Measurements from ENCODE around the gene TMEM14C.
A peak's percentile ranks its signal among the peaks of the same experiment; 100 is the strongest.
"Not testable (repeated sequence)": the region's sequence is repeated elsewhere in the genome, so short reads cannot be mapped to it uniquely, and the experiment has no call there.

The TMEM14C gene

GRCh38 chr6:10719296-10719963, 3.4 kb upstream of the TMEM14C start:
- Histone ChIP-seq H3K9ac (ENCODE audit: low read length) (peak overlapping the region; percentile 76; the same call in 1 of the 2 replicates), H3K27me3 (ENCODE audit: insufficient read depth, low read length) (no peaks in the 10 kb centered on the region), H3K4me3 (ENCODE audit: low read depth, low read length, poor library complexity, severe bottlenecking) (peak overlapping the region; percentile 59), H3K79me2 (ENCODE audit: insufficient read depth, low read length) (no peaks in the 10 kb centered on the region), H3K27ac (ENCODE audit: low read depth, low read length, poor library complexity, severe bottlenecking) (peak overlapping the region; percentile 88), H4K20me1 (ENCODE audit: insufficient read depth, low read length) (no peaks in the 10 kb centered on the region), H3K9me3 (ENCODE audit: low read length) (0 out of 2 replicates have a peak, but pooled peaks cover 3% of the 10 kb centered on the region), H2AFZ (ENCODE audit: low read length) (no peak overlapping the region), H3K4me1 (ENCODE audit: insufficient read depth, low read length, severe bottlenecking) (peaks cover 39% of the 10 kb centered on the region), H3F3A (ENCODE audit: insufficient read depth, low read length) (no peaks in the 10 kb centered on the region), H3K36me3 (ENCODE audit: insufficient read depth, low read length) (no peaks in the 10 kb centered on the region; the same call in 1 of the 2 replicates), H3K4me2 (ENCODE audit: low read length) (peak overlapping the region; percentile 75), H3K9me2 (ENCODE audit: low read depth, low read length) (no peaks in the 10 kb centered on the region)
- TF ChIP-seq CTCF (IDR thresholded peaks at IDR 0.05; ENCODE audit: low read length), result no peak
- no peak for TF ChIP-seq EZH2 (IDR thresholded peaks at IDR 0.05; ENCODE audit: borderline replicate concordance, low read length)

GRCh38 chr6:10719964-10720264, 3.0 kb upstream of the TMEM14C start:
- H3K9ac ChIP-seq (ENCODE audit: low read length), result peak overlapping the region; percentile 76
- no peaks in the 10 kb centered on the region for H3K79me2 ChIP-seq (ENCODE audit: insufficient read depth, low read length)
- peak overlapping the region; percentile 88 for H3K27ac ChIP-seq (ENCODE audit: low read depth, low read length, poor library complexity, severe bottlenecking)
- no peaks in the 10 kb centered on the region for H3K9me2 ChIP-seq (ENCODE audit: low read depth, low read length)
- H2AFZ ChIP-seq (ENCODE audit: low read length), result no peak overlapping the region
- H3K36me3 ChIP-seq (ENCODE audit: insufficient read depth, low read length), result no peaks in the 10 kb centered on the region; the same call in 1 of the 2 replicates
- no peaks in the 10 kb centered on the region for H3K27me3 ChIP-seq (ENCODE audit: insufficient read depth, low read length)
- TF ChIP-seq CTCF (IDR thresholded peaks at IDR 0.05; ENCODE audit: low read length), result no peak
- TF ChIP-seq EZH2 (IDR thresholded peaks at IDR 0.05; ENCODE audit: borderline replicate concordance, low read length), result no peak
- H3K4me2 ChIP-seq (ENCODE audit: low read length), result peak overlapping the region; percentile 75
- peak overlapping the region; percentile 59 for H3K4me3 ChIP-seq (ENCODE audit: low read depth, low read length, poor library complexity, severe bottlenecking)
- 0 out of 2 replicates have a peak, but pooled peaks cover 3% of the 10 kb centered on the region for H3K9me3 ChIP-seq (ENCODE audit: low read length)
- no peaks in the 10 kb centered on the region for H4K20me1 ChIP-seq (ENCODE audit: insufficient read depth, low read length)
- H3F3A ChIP-seq (ENCODE audit: insufficient read depth, low read length), result no peaks in the 10 kb centered on the region
- H3K4me1 ChIP-seq (ENCODE audit: insufficient read depth, low read length, severe bottlenecking), result peaks cover 43% of the 10 kb centered on the region

DNA sequence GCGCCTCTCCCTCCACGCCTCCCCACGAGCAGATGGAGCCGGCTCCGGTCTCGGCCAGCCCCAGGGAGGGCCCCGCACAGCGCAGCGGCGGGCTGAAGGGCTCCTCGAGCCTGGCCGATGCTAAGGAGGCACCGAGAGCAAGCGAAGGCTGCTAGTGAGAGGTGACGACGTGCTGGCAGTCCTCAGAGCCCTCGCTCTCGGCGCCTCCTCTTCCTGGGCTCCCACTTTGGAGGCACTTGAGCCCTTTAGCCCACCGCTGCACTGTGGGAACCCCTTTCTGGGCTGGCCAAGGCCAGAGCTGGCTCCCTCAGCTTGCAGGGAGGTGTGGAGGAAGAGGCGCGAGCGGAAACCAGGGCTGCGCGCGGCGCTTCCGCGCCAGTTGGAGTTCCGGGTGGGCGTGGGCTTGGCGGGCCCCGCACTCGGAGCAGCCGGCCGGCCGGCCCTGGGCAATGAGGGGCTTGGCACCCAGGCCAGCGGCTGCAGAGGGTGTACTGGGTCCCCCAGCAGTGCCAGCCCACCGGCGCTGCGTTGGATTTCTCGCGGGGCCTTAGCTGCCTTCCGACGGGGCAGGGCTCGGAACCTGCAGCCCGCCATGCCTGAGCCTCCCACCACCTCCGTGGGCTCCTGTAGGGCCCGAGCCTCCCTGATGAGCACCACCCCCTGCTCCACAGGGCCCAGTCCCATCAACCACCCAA, 2.5 kb upstream of the TMEM14C start:
- H2AFZ ChIP-seq (ENCODE audit: low read length), result no peak overlapping the region
- H3K4me3 ChIP-seq (ENCODE audit: low read depth, low read length, poor library complexity, severe bottlenecking), result peak overlapping the region; percentile 59
- peak overlapping the region; percentile 88 for H3K27ac ChIP-seq (ENCODE audit: low read depth, low read length, poor library complexity, severe bottlenecking)
- H3K9ac ChIP-seq (ENCODE audit: low read length), result peak overlapping the region; percentile 76
- no peaks in the 10 kb centered on the region for H3F3A ChIP-seq (ENCODE audit: insufficient read depth, low read length)
- H3K79me2 ChIP-seq (ENCODE audit: insufficient read depth, low read length), result no peaks in the 10 kb centered on the region
- TF ChIP-seq EZH2 (IDR thresholded peaks at IDR 0.05; ENCODE audit: borderline replicate concordance, low read length) (no peak), CTCF (IDR thresholded peaks at IDR 0.05; ENCODE audit: low read length) (no peak)
- H3K4me1 ChIP-seq (ENCODE audit: insufficient read depth, low read length, severe bottlenecking), result peaks cover 45% of the 10 kb centered on the region
- H3K4me2 ChIP-seq (ENCODE audit: low read length), result peak overlapping the region; percentile 75
- peaks cover under 1% of the 10 kb centered on the region for H3K36me3 ChIP-seq (ENCODE audit: insufficient read depth, low read length)
- 0 out of 2 replicates have a peak, but pooled peaks cover 3% of the 10 kb centered on the region for H3K9me3 ChIP-seq (ENCODE audit: low read length)
- H4K20me1 ChIP-seq (ENCODE audit: insufficient read depth, low read length), result no peaks in the 10 kb centered on the region
- H3K9me2 ChIP-seq (ENCODE audit: low read depth, low read length), result no peaks in the 10 kb centered on the region
- H3K27me3 ChIP-seq (ENCODE audit: insufficient read depth, low read length), result no peaks in the 10 kb centered on the region

DNA sequence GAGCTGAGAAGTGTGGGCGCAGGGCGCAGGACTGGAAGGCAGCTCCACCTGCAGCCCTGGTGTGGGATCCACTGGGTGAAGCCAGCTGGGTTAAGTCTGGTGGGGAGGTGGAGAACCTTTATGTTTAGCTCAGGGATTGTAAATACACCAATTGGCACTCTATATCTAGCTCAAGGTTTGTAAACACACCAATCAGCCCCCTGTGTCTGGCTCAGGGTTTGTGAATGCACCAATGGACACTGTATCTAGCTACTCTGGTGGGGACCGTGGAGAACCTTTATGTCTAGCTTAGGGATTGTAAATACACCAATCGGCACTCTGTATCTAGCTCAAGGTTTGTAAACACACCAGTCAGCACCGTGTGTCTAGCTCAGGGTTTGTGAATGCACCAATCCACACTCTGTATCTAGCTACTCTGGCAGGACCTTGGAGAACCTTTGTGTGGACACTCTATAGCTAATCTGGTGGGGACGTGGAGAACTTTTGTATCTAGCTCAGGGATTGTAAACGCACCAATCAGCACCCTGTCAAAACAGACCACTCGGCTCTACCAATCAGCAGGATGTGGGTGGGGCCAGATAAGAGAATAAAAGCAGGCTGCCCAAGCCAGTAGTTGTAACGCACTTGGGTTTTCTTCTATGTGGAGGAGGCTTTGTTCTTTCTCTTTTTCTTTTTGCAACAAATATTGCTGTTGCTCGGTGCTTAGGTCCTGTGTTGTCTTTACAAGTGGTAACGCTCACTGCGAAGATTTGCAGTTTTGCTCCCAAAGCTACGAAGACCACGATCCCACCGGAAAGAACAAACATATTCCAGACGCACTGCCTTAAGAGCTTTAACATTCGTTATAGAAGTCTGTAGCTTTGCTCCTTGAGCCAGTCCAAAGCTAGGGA, 1.7 kb upstream of the TMEM14C start:
- H3K36me3 ChIP-seq (ENCODE audit: insufficient read depth, low read length); H4K20me1 ChIP-seq (ENCODE audit: insufficient read depth, low read length); H3K9me2 ChIP-seq (ENCODE audit: low read depth, low read length); H2AFZ ChIP-seq (ENCODE audit: low read length); H3K9me3 ChIP-seq (ENCODE audit: low read length); H3F3A ChIP-seq (ENCODE audit: insufficient read depth, low read length); H3K27me3 ChIP-seq (ENCODE audit: insufficient read depth, low read length); H3K79me2 ChIP-seq (ENCODE audit: insufficient read depth, low read length): not testable (repeated sequence)
- H3K9ac ChIP-seq (ENCODE audit: low read length), result peak overlapping the region; percentile 76
- H3K4me2 ChIP-seq (ENCODE audit: low read length), result peak overlapping the region; percentile 75
- H3K27ac ChIP-seq (ENCODE audit: low read depth, low read length, poor library complexity, severe bottlenecking), result peak overlapping the region; percentile 88
- peak overlapping the region; percentile 70 for H3K4me3 ChIP-seq (ENCODE audit: low read depth, low read length, poor library complexity, severe bottlenecking)
- H3K4me1 ChIP-seq (ENCODE audit: insufficient read depth, low read length, severe bottlenecking), result peaks cover 45% of the 10 kb centered on the region
